Stimulated activated CD4-positive, alpha-beta T cell treated with anti-CD3 and anti-CD28 coated beads, Interleukin-15, amount 100 ng/mL, for 24 hours (primary cell): ENCODE data around the gene IZUMO4.

ENCODE experiments used
- DNase-seq: peaks from one replicate; pipeline ENCODE4 v3.0.0-alpha.2; 2020

IZUMO4 gene

DNA sequence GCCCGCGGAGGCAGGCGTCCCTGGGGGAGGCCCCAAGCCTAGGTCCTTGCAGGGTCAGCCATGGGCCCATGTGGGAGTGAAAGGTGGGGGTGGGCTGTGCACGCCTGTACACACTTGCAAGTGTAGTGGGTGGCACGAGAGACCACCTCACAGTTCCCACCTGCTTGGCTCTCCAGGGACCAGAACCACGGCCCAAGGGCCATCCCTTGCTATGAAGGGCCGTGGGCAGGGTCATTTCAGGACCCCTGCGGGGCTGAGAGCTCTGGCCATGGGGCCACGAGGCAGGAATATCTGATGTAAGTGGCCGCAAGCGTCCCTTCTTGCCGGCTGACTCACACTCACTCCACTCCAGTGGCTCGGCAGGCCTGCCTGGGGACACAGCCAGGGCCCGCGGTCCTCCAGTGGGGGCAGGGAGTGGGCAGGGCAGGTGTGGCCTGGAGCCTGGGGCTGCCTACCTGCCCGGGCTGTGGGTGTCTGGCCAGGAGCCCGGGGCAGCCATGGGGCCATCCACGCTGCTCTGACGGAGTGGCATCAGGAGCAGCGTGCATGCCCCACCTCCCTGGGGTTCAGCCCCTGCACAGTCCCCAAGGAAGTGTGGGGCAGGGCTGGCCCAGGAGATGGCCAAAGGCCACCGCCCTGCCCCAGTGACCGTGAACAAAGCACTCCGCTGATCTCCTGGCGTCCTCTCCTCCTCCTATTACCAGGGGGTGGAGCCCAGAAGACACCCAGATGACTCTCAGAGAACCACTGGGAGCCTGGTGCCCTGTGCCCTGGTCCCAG lies 37.1 kb upstream of the IZUMO4 start:
- no peak for DNase-seq

- DNase-seq: peak; percentile 72
These were observed 35.7 kb upstream of the IZUMO4 start for GRCh38 chr19:2060884-2061494.

- peak; percentile 100 for DNase-seq
These were observed 35.0 kb upstream of the IZUMO4 start for GRCh38 chr19:2061495-2062388.

- DNase-seq: no peak
These were observed 34.4 kb upstream of the IZUMO4 start for GRCh38 chr19:2062389-2062729.

DNA sequence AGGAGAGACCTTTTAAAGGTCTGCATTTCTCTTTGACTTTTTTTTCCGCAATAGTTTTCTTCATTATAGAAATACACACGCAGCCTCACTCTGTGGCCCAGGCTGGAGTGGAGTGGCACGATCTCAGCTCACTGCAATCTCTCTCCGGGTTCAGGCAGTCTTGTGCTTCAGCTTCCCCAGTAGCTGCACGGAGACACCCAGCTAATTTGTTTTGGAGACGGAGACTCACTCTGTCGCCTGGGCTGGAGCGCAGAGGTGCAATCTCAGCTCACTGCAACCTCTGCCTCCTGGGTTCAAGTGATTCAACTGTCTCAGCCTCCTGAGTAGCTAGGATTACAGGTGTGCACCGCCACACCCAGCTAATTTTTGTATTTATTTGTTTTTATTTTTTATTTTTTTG lies 33.9 kb upstream of the IZUMO4 start:
- no peak for DNase-seq

DNA sequence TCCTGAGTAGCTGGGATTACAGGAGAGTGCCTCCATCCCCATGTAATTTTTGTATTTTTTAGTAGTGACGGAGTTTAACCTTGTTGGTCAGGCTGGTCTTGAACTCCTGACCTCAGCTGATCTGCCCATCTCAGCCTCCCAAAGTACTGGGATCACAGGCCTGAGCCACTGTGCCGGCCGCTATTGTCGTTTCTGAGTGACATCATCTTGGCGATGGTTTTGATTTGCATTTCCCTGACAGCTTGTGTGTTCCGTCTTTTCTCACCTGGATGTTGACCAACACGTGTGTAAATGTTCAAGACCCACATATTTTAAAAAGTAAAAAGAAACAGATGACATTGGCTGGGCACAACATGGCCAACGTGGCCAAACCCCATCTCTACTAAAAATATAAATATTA lies 32.9 kb upstream of the IZUMO4 start:
- DNase-seq: no peak

DNA sequence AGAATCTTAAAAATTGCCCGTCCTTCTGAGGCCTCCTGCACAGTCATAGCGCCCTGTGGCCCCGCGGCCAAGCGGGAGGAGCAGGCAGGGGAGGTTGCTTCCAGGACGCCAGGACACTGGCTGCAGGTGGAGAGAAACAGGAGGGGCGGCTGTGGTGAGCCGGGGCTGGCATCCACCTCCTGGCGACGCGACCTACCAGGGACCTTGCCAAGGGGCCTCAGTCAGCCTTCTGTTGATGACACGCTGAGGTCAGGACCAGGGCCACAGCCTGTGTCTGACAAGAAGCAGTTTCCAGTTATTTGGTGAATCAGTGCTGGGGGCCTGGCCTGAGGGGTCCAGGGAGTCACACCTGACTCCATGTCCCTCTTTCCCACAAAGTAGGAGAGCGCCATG lies 32.3 kb upstream of the IZUMO4 start:
- no peak for DNase-seq

GRCh38 chr19:2064788-2065524 lies 31.8 kb upstream of the IZUMO4 start:
- DNase-seq: no peak

- DNase-seq: no peak
These were observed 26.3 kb upstream of the IZUMO4 start for GRCh38 chr19:2070436-2070827.

GRCh38 chr19:2070986-2071673 lies 25.6 kb upstream of the IZUMO4 start:
- no peak for DNase-seq

GRCh38 chr19:2072757-2073551 lies 23.8 kb upstream of the IZUMO4 start:
- DNase-seq: no peak

- DNase-seq: no peak
These were observed 20.2 kb upstream of the IZUMO4 start for GRCh38 chr19:2076526-2076944.

- no peak for DNase-seq
These were observed 19.3 kb upstream of the IZUMO4 start for GRCh38 chr19:2077398-2077797.

DNA sequence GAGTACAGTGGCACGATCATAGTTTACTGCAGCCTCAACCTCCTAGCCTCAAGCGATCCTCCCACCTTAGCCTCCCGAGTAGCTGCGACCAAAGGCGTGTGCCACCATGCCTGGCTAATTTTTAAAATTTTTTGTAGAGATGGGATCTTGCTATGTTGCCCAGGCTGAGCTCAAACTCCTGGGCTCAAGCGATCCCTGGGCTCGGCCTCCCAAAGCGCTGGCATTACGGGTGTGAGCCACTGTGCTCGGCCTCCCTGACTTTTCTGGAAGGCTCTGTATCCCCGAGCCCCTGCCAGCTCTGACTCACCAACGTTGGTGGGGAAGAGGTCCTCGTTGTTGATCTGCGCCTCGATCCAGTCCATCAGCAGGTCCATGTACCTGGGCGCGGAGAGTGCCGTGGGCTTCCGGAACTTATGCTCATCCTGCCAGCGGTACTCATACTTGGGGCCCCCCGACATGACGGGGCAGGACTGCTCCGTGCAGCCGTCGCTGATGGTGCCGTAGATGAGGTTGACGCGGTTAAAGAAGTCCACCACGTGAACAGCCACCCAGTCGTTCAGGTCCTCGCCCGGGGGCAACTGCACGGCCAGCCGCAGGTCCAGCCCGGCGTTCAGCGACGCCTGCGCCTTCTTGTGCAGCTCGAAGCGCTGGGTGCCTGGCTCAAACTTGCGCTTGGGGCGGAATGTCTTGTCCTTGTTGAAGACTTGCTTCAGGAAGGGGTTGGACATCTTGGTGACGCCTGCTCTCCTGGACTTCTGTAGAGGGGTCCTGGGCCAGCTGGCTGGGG lies 18.7 kb upstream of the IZUMO4 start:
- DNase-seq: no peak

DNA sequence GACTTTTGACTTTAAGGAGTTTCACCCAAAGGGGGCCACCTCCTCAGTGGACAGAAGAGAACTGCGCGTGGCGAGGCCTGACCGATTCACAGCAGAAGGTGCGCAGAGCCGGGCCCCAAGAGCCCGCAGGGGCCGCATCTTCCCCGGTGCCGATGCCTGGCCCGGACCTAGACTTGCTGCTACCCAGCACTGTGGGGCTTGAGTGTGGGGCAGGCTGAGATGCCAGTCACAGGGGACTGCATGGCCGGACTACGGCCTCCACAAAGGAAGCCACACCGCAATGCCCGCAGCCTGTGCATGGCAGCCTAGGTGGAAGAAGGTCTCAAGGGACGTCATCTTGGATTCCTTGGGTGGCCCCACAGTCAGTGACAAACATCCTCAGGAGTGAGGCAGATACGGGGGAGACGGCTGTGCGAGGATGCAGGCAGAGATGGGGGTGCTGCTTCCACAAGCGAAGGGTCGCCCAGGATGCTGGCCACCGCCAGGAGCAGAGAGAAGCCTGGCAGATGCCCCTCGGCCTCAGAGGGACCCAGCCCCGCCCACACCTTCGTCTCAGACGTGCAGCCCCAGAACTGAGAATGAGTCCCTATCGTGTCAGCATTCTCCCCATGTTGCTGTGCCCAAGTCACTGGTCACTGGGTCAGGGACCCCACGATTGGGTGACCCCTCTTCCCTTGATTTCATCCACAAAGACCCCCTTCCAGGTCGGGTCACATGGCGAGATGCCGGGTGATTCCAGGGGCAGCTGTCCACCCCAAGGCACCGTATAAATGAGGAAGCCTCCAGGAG lies 17.4 kb upstream of the IZUMO4 start:
- DNase-seq: no peak

- DNase-seq: no peak
These were observed 16.8 kb upstream of the IZUMO4 start for GRCh38 chr19:2079865-2080301.

- DNase-seq: no peak
These were observed 16.3 kb upstream of the IZUMO4 start for GRCh38 chr19:2080336-2080988.

GRCh38 chr19:2081873-2082810 lies 14.6 kb upstream of the IZUMO4 start:
- DNase-seq: peak; percentile 62
